BJ (cell line): ENCODE measurements around the gene ATF7IP. TPM values are rescaled to one million over a fixed set of nuclear protein-coding genes. Genes with fewer than 3 reads are reported as not detected.

ENCODE experiments used
- CTCF ChIA-PET: fragments of 350-600 bp; formaldehyde crosslinking; extraction: SDS; loops from one replicate; lab custom pipeline; 2021; ENCODE audit warnings: antibody characterized with exemption, inconsistent platforms; lab: Yijun Ruan, JAX
- POLR2A ChIA-PET: fragments of 300-600 bp; sonication (Branson Sonifier 250); formaldehyde crosslinking; extraction: SDS; loops from one replicate; lab custom pipeline; 2021; ENCODE audit warnings: antibody characterized with exemption; lab: Charles Lee
- DNase-seq: peaks from one replicate; pipeline ENCODE4 v3.0.0-alpha.2; 2011; ENCODE audit warnings: low read depth
- H3K27me3 ChIP-seq: 2 replicates; pipeline ENCODE4 v1.6.0; 2011; ENCODE audit warnings: low read length; ENCODE audit not compliant: control insufficient read depth, insufficient read depth
- H3K36me3 ChIP-seq: 2 replicates; pipeline ENCODE4 v1.5.1; 2011; ENCODE audit warnings: low read length; ENCODE audit not compliant: control insufficient read depth, insufficient read depth
- H3K4me3 ChIP-seq: 2 replicates; pipeline ENCODE4 v1.5.1; 2011; ENCODE audit warnings: low read depth, mild to moderate bottlenecking, control low read depth, low read length
- CTCF ChIP-seq: IDR thresholded peaks from 2 replicates; pipeline ENCODE4 v1.5.1; 2011; ENCODE audit warnings: low read depth, mild to moderate bottlenecking, control low read depth, inconsistent platforms, low read length, moderate library complexity; ENCODE audit not compliant: insufficient read depth
- polyA plus RNA-seq: library from polyadenylated mRNA; depleted of rRNA; stranded (reverse); fragments of >200 nt; gene quantifications from 2 replicates; pipeline ENCODE4 v1.2.3, GENCODE V29; 2011

ATF7IP gene
- polyA plus RNA-seq, 1 experiment, result 8.1 TPM

GRCh38 chr12:14410841-14411569 lies 45.5 kb downstream of the ATF7IP start:
- CTCF ChIA-PET, result no interaction called here

GRCh38 chr12:14416658-14417057 lies 51.2 kb downstream of the ATF7IP start:
- H3K36me3 ChIP-seq, result no peaks in the 10 kb centered on the region
- H3K4me3 ChIP-seq, result no peak overlapping the region
- peak; percentile 21; the same call in 1 of the 2 replicates for TF ChIP-seq CTCF
- ChIA-PET CTCF (interaction anchor here (0.7 to 1.2 kb wide), 4 partner anchors 51 to 178 kb away, joined by 3 to 7 read pairs (median 3); no protein-coding TSS in a partner anchor), POLR2A (no interaction called here)
- DNase-seq, result no peak
- H3K27me3 ChIP-seq, result no peaks in the 10 kb centered on the region

More at GRCh38 chr12:14410841-14411569, 45.5 kb downstream of the ATF7IP start:
- Histone ChIP-seq H3K27me3 (no peaks in the 10 kb centered on the region), H3K36me3 (no peaks in the 10 kb centered on the region), H3K4me3 (no peak overlapping the region)
- DNase-seq, result no peak
- no peak for TF ChIP-seq CTCF
- POLR2A ChIA-PET, result no interaction called here

GRCh38 chr12:14417715-14418114 lies 52.2 kb downstream of the ATF7IP start:
- Histone ChIP-seq H3K36me3 (no peaks in the 10 kb centered on the region), H3K27me3 (no peaks in the 10 kb centered on the region), H3K4me3 (no peak overlapping the region)
- no peak for TF ChIP-seq CTCF
- ChIA-PET POLR2A (no interaction called here), CTCF (interaction anchor here (0.6 to 1.2 kb wide), 8 partner anchors 15 to 180 kb away, joined by 3 to 11 read pairs (median 4); no protein-coding TSS in a partner anchor)
- DNase-seq, result peak; percentile 25

- POLR2A ChIA-PET, result no interaction called here
- Histone ChIP-seq H3K36me3 (no peaks in the 10 kb centered on the region), H3K4me3 (no peak overlapping the region), H3K27me3 (no peaks in the 10 kb centered on the region)
- no peak for DNase-seq
- CTCF ChIA-PET, result interaction anchor here (1.1 kb wide), 1 partner anchor 35 kb away, joined by 11 read pairs; no protein-coding TSS in a partner anchor
- peak; percentile 26; the same call in 1 of the 2 replicates for TF ChIP-seq CTCF
Measured at GRCh38 chr12:14418451-14418890, 53.0 kb downstream of the ATF7IP start.

- Histone ChIP-seq H3K27me3 (no peaks in the 10 kb centered on the region), H3K36me3 (peaks cover 7% of the 10 kb centered on the region), H3K4me3 (no peak overlapping the region)
- DNase-seq, result no peak
- POLR2A ChIA-PET, result no interaction called here
- CTCF ChIA-PET, result interaction anchor here (1.0 kb wide), 1 partner anchor 185 kb away, joined by 4 read pairs; no protein-coding TSS in a partner anchor
- TF ChIP-seq CTCF, result no peak
Measured at GRCh38 chr12:14422516-14423230, 57.2 kb downstream of the ATF7IP start.
